BJ (cell line): ENCODE results near the gene KRTAP5-7. TPM values are rescaled to one million over a fixed set of nuclear protein-coding genes. Genes with fewer than 3 reads are reported as not detected.

Experiments used
- CTCF ChIA-PET: fragments of 350-600 bp; formaldehyde crosslinking; extraction: SDS; loops from one replicate; lab custom pipeline; 2021; ENCODE audit warnings: antibody characterized with exemption, inconsistent platforms; lab: Yijun Ruan, JAX
- POLR2A ChIA-PET: fragments of 300-600 bp; sonication (Branson Sonifier 250); formaldehyde crosslinking; extraction: SDS; loops from one replicate; lab custom pipeline; 2021; ENCODE audit warnings: antibody characterized with exemption; lab: Charles Lee
- DNase-seq: peaks from one replicate; pipeline ENCODE4 v3.0.0-alpha.2; 2011; ENCODE audit warnings: low read depth
- H3K27me3 ChIP-seq: 2 replicates; pipeline ENCODE4 v1.6.0; 2011; ENCODE audit warnings: low read length; ENCODE audit not compliant: control insufficient read depth, insufficient read depth
- H3K36me3 ChIP-seq: 2 replicates; pipeline ENCODE4 v1.5.1; 2011; ENCODE audit warnings: low read length; ENCODE audit not compliant: control insufficient read depth, insufficient read depth
- H3K4me3 ChIP-seq: 2 replicates; pipeline ENCODE4 v1.5.1; 2011; ENCODE audit warnings: low read depth, mild to moderate bottlenecking, control low read depth, low read length
- polyA plus RNA-seq: library from polyadenylated mRNA; depleted of rRNA; stranded (reverse); fragments of >200 nt; gene quantifications from 2 replicates; pipeline ENCODE4 v1.2.3, GENCODE V29; 2011; rRNA removed
- small RNA-seq: library from RNA; depleted of rRNA; stranded (forward); fragments of <200 nt; gene quantifications from one replicate; pipeline ENCODE3, GENCODE V24; 2012; ENCODE audit warnings: low replicate concordance, low read depth; ENCODE audit not compliant: insufficient read length
- TF ChIP-seq, protein P1 (sequence below): IDR thresholded peaks from 2 replicates; pipeline ENCODE4 v1.5.1; 2011; ENCODE audit warnings: low read depth, mild to moderate bottlenecking, control low read depth, inconsistent platforms, low read length, moderate library complexity; ENCODE audit not compliant: insufficient read depth

KRTAP5-7 gene
- polyA plus RNA-seq, 1 experiment, result not detected

DNA sequence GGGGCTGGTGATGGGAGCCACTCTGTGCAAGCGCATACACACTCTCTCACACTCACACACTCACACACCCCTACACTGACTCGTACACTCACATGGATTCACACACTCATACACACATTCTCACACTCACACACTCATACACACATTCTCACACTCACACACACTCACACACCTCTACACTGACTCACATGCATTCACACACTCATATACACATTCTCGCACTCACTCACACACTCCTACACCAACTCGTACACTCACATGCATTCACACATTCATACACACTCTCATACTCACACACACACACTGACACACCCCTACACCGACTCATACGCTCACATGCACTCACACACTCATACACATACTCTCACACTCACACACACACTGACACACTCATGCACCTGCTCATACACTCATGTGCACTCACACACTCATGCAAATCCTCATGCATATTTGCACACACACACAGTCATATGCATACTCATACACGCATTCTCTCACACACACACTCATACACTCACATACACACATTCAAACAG lies 50.5 kb downstream of the KRTAP5-7 start:
- POLR2A ChIA-PET, result no interaction called here
- CTCF ChIA-PET, result no interaction called here
- H3K36me3 ChIP-seq, result no peaks in the 10 kb centered on the region
- DNase-seq, result no peak
- TF ChIP-seq, protein P1, sequence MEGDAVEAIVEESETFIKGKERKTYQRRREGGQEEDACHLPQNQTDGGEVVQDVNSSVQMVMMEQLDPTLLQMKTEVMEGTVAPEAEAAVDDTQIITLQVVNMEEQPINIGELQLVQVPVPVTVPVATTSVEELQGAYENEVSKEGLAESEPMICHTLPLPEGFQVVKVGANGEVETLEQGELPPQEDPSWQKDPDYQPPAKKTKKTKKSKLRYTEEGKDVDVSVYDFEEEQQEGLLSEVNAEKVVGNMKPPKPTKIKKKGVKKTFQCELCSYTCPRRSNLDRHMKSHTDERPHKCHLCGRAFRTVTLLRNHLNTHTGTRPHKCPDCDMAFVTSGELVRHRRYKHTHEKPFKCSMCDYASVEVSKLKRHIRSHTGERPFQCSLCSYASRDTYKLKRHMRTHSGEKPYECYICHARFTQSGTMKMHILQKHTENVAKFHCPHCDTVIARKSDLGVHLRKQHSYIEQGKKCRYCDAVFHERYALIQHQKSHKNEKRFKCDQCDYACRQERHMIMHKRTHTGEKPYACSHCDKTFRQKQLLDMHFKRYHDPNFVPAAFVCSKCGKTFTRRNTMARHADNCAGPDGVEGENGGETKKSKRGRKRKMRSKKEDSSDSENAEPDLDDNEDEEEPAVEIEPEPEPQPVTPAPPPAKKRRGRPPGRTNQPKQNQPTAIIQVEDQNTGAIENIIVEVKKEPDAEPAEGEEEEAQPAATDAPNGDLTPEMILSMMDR, result no peak
- no peak overlapping the region for H3K4me3 ChIP-seq
- no peaks in the 10 kb centered on the region; the same call in 1 of the 2 replicates for H3K27me3 ChIP-seq

Small RNAs within 50 kb of the gene (small RNA-seq; reads per million reads assigned to genes)
- gene AP000867.1, result not detected

Other genes starting within 250 kb of the KRTAP5-7 start
- 42.3 and 61.1 TPM in 2 replicates for gene DHCR7, start 78.9 kb upstream of the KRTAP5-7 start, polyA plus RNA-seq
- 44.3 and 63.6 TPM in 2 replicates for gene NADSYN1, start 74.1 kb upstream of the KRTAP5-7 start, polyA plus RNA-seq
- gene KRTAP5-8, start 10.8 kb downstream of the KRTAP5-7 start, polyA plus RNA-seq, result not detected in 2 replicates
- gene KRTAP5-9, start 21.2 kb downstream of the KRTAP5-7 start, polyA plus RNA-seq, result 0.09 TPM in 1 of 2 replicates, not detected in the other
- 0.06 TPM in 1 of 2 replicates, not detected in the other for gene KRTAP5-10, start 38.3 kb downstream of the KRTAP5-7 start, polyA plus RNA-seq
- gene KRTAP5-11, start 55.6 kb downstream of the KRTAP5-7 start, polyA plus RNA-seq, result not detected in 2 replicates